Hematopoietic multipotent progenitor cell treated with erythropoietin and hydrocortisone succinate and interleukin-3 and kit ligand, for 8 days (in vitro differentiated cells): ENCODE results near the gene MS4A8.
"Not testable (repeated sequence)": the region's sequence is repeated elsewhere in the genome, so short reads cannot be mapped to it uniquely, and the experiment has no call there.

Source experiments
- DNase-seq: peaks from one replicate; pipeline ENCODE4 v3.0.0-alpha.2; 2015

MS4A8 gene

DNA sequence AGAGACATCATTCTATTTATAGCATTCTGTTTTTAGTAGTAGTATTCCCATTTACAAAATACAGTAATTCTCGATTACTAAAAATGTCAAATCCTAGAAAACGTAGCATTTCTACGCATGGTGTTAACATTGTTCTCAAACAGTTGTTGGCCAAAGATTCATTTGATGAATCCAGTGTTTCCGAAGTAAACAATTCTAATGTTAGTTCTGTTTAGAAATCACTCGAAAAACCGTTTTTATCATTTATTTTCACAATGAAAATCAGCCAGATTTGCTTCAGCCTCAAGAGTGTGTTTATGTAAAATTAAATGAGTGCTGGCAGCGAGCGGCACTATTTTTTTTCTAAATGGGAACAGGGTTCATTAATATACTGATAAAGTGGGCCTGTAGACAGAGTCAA lies 32.2 kb downstream of the MS4A8 start:
- DNase-seq: no peak

GRCh38 chr11:60734279-60734678 lies 34.9 kb downstream of the MS4A8 start:
- DNase-seq: no peak

- no peak for DNase-seq
Measured at GRCh38 chr11:60739114-60739513, 39.7 kb downstream of the MS4A8 start.

- DNase-seq: no peak
Measured at GRCh38 chr11:60740573-60740972, 41.2 kb downstream of the MS4A8 start.

DNA sequence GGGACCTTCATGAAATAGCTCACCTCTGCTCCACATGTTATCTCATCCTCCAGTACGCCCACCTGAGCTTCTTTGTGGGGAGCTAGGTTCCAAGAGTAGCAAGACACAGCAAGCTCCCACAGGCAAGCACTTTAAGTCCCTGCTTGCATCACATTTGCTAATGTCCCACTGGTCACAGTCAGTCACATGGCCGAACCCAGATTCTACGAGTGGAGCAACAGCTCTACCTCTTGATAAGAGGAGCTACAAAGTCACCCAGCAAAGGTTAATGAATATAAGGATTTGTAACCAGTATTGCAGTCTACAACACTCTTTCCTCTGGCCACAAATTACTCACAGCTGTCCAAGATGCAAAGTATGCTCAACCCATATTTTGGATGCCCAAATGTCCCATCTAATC lies 42.0 kb downstream of the MS4A8 start:
- no peak for DNase-seq

DNA sequence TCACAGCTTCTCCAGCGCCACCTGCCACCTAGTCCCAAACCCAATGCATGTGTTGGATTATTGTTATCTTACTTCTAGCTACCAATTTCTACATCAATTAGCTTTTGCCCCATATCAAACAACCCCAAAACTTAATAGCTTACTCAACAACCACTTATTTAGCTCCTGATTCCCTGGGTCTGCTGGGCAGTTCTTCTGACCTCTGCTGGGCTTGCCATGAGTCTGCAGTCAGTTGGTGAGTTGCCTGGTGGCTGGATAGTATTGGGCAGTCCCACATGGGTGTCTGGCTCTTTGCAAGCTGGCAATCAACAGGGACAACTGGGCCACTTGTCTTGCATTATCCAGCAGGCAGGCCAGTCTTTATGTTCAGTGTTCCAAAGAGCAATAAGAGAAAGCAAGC lies 43.6 kb downstream of the MS4A8 start:
- no peak for DNase-seq

DNA sequence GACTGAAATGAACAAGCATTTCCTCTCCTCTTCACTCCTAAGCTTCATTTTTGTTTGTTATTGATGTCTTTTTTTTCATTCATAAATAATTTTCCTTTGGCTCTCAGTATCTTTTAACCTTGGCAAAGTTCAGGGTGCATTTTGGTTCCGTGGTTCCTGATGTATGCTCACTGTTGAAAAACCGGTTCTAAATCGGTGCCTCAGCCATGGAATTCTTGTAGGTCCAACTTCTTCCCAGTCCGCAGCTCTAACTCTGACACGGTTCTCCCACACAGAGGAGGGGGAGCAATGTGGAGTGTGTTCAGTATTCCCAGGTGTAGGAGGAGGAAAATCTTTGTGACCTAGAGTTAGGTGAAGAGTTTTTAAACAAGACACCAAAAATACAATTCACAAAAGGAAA lies 44.7 kb downstream of the MS4A8 start:
- no peak for DNase-seq

DNA sequence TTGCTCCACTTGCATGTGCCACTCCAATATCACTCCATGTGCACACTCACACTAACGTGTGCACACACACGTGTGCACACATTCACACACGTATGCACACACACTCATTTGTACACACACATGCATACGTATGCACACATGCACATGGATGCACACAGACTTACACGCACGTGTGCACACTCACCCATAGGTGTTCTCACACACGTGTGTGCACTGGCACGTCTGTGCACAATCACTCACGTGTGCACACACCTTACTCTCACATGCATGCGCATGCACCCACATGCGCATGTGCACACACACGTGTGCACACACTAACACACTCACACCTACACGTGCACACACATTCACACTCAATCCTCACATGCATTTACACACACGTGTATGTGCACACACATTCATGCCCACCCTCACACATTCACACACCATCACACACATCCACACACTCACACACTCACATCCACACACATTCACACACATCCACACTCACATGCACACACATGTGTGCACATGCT lies 48.0 kb downstream of the MS4A8 start:
- no peak for DNase-seq

GRCh38 chr11:60748225-60748624 lies 48.8 kb downstream of the MS4A8 start:
- no peak for DNase-seq

DNA sequence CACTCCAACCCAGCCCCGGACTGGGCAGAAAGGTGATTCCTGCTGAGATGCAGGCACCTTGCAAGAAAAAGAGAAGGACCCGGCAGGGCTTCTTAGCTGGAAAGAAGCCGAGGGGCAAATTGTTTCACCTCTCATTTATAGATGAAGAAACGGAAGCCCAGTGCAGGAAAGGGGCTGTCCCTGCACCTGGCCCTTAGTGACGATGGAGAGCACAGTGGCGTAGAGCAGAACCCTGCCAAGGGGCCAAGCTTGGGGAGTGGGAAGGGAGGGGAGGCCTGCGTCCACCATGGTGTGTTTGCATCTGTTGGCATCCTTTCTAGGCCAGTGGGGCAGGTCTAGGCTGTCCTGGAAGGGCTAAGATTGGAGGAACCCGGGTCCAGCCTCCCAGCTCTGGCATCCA lies 49.4 kb downstream of the MS4A8 start:
- no peak for DNase-seq

- DNase-seq: no peak
Measured at GRCh38 chr11:60750911-60751310, 51.5 kb downstream of the MS4A8 start.

GRCh38 chr11:60753309-60753708 lies 53.9 kb downstream of the MS4A8 start:
- DNase-seq: peak; percentile 11

GRCh38 chr11:60754887-60755286 lies 55.5 kb downstream of the MS4A8 start:
- no peak for DNase-seq

DNA sequence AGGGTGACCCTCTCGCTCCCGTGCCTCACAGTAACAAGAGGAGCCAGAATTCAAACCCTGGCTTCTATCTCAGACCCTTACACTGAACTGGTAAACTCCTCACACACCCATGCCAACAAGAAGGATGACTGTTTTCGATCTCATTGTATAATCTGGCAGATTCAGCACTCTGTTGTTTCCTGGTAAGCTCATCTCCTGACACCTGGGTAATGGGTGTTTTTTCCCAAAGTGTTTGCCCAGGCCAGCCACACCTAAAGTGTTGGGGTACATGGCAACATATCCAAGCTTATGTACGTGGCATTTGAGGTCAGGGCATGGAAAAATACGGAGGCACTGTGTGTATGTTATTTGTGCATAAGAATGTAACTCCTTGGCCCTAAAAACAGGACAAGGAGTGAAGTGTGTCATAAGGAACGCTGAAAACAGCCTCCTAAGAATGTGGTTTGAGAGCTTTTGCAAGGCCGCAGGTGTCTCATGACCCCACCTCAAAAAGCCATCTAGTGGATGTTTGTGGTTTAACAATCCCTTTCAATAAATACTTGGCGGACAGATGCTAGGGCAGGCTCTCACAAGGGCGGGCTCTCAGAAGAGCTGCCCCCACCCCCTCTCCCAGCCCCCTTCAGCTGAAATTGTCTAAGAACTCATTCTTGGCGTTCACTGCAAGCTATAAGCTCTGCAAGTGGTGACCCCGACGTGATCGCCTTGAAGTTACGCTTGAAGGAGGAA lies 57.1 kb downstream of the MS4A8 start, which contains the start of gene MS4A15:
Gene MS4A15 (plus strand): TSS at position 561 of the 726 bp plus-strand sequence. CDS start 6,867 bp downstream, outside the sequence.
- peak; percentile 46 for DNase-seq

- DNase-seq: no peak
Measured at GRCh38 chr11:60757231-60757800, 57.9 kb downstream of the MS4A8 start.

- not testable (repeated sequence) for DNase-seq
Measured at GRCh38 chr11:60758671-60759070, 59.3 kb downstream of the MS4A8 start.

DNA sequence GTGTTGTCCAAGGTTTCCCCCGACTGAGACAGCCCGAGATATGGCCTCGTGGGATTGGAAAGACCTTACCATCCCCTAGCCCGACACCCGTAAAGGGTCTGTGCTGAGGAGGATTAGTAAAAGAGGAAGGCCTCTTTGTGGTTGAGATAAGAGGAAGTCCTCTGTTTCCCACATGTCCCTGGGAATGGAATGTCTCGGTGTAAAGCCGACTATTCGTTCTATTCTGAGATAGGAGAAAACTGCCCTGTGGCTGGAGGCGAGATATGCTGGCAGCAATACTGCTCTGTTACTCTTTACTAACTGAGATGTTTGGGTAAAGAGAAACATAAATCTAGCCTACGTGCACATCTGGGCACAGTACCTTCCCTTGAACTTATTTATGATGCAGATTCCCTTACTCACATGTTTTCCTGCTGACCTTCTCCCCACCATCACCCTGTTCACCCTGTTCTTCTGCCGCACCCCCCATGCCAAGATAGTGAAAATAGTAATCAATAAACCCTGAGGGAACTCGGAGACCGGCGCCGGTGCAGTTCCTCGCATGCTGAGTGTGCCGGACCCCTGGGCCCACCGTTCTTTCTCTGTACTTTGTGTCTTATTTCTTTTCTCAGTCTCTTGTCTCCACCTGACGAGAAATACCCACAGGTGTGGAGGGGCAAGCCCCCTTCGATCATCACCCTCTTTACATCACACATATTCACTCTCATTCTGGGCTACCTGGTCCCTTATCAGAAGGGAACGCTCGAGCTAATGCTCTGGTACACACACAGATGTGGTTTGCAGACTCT lies 60.2 kb downstream of the MS4A8 start:
- DNase-seq: not testable (repeated sequence)

GRCh38 chr11:60761436-60762190 lies 62.2 kb downstream of the MS4A8 start:
- DNase-seq: no peak

GRCh38 chr11:60762851-60763691 lies 63.7 kb downstream of the MS4A8 start:
- DNase-seq: peak; percentile 26

GRCh38 chr11:60763692-60764369 lies 64.4 kb downstream of the MS4A8 start:
- DNase-seq: no peak

GRCh38 chr11:60764879-60765278 lies 65.5 kb downstream of the MS4A8 start:
- DNase-seq: no peak
